GM12878 (cell line): ENCODE measurements around the gene GET3. TPM values are rescaled to one million over a fixed set of nuclear protein-coding genes. Genes with fewer than 3 reads are reported as not detected.
A peak's percentile ranks its signal among the peaks of the same experiment; 100 is the strongest.

ENCODE experiments used
- ETV6 ChIP-seq, 2 experiments: fragments of 450-650 bp in 1 of 2; IDR thresholded peaks in 1 of 2; conservative IDR thresholded peaks in 1 of 2; 2 replicates each; pipeline ENCODE4 v1.6.1; 2014; ENCODE audit warnings: antibody characterized with exemption in 1 of 2, borderline replicate concordance in 1 of 2, low read depth in 1 of 2, mild to moderate bottlenecking in 1 of 2, moderate library complexity in 1 of 2
- FOS ChIP-seq: IDR thresholded peaks from 3 replicates; pipeline ENCODE4 v1.6.1; 2011; ENCODE audit warnings: borderline replicate concordance; ENCODE audit not compliant: insufficient read length; ENCODE audit errors: extremely low read depth
- GATAD2B ChIP-seq: fragments of 450-650 bp; conservative IDR thresholded peaks from 2 replicates; pipeline ENCODE4 v1.6.1; 2017; ENCODE audit warnings: low read depth, mild to moderate bottlenecking, moderate library complexity
- KAT2A ChIP-seq: conservative IDR thresholded peaks from 2 replicates; pipeline ENCODE4 v1.6.1; 2011; ENCODE audit warnings: low read depth, low read length; ENCODE audit not compliant: control insufficient read depth
- LARP7 ChIP-seq: fragments of 450-650 bp; IDR thresholded peaks from 2 replicates; pipeline ENCODE4 v1.6.1; 2017; ENCODE audit warnings: mild to moderate bottlenecking
- MTA2 ChIP-seq: fragments of 450-650 bp; IDR thresholded peaks from 2 replicates; pipeline ENCODE4 v1.6.1; 2016; ENCODE audit warnings: low read depth, mild to moderate bottlenecking, moderate library complexity
- NFXL1 ChIP-seq: fragments of 450-650 bp; IDR thresholded peaks from 2 replicates; pipeline ENCODE4 v1.6.1; 2017; ENCODE audit warnings: antibody characterized with exemption, mild to moderate bottlenecking, borderline replicate concordance
- NR2C1 ChIP-seq: fragments of 450-650 bp; IDR thresholded peaks from 2 replicates; pipeline ENCODE4 v1.6.1; 2017; ENCODE audit warnings: antibody characterized with exemption, mild to moderate bottlenecking, moderate library complexity
- PAX5 ChIP-seq: IDR thresholded peaks from 2 replicates; pipeline ENCODE4 v1.6.1; 2011; ENCODE audit warnings: low read depth, low read length, borderline replicate concordance
- POLR2AphosphoS2 ChIP-seq: IDR thresholded peaks from 2 replicates; pipeline ENCODE4 v1.6.1; 2011; ENCODE audit warnings: low read depth, mild to moderate bottlenecking, low read length, improper control_type of control experiment, moderate library complexity
- RAD21 ChIP-seq: IDR thresholded peaks from 2 replicates; pipeline ENCODE4 v1.6.1; 2011; ENCODE audit warnings: mild to moderate bottlenecking, low read depth, low read length, moderate library complexity; ENCODE audit not compliant: insufficient read depth
- RFX5 ChIP-seq: IDR thresholded peaks from 2 replicates; pipeline ENCODE4 v1.6.1; 2011; ENCODE audit warnings: low read depth, low read length, improper control_type of control experiment
- SRF ChIP-seq, 2 experiments: IDR thresholded peaks; 2 replicates each; pipeline ENCODE4 v1.6.1; 2011; ENCODE audit warnings: low read depth in 2 of 2, low read length in 2 of 2, mild to moderate bottlenecking in 1 of 2, moderate library complexity in 1 of 2
- TCF7 ChIP-seq: IDR thresholded peaks from 2 replicates; pipeline ENCODE4 v1.6.1; 2014; ENCODE audit warnings: antibody characterized with exemption, borderline replicate concordance
- ZNF24 ChIP-seq: fragments of 450-650 bp; IDR thresholded peaks from 2 replicates; pipeline ENCODE4 v1.6.1; 2017; ENCODE audit warnings: antibody characterized with exemption, mild to moderate bottlenecking
- polyA plus RNA-seq, 11 experiments: library from polyadenylated mRNA; depleted of rRNA in 4 of 11; unstranded in 6 of 11; stranded (reverse) in 5 of 11; fragments of >200 nt; fragmentation: Nextera tagmentation in 4 of 11; fragmentation: Illumina TruSeq in 1 of 11; extraction: Ambion mirVana in 4 of 11; extraction: Trizol in 1 of 11; gene quantifications; 1 replicate in 1 of 11; 2 replicates in 10 of 11; pipeline versions ENCODE4 v1.2.1 to v1.2.3, GENCODE V29; 2011 to 2016; ENCODE audit warnings: inconsistent platforms in 2 of 11, missing spikeins in 2 of 11, low read depth in 1 of 11
- total RNA-seq, 4 experiments: library from RNA; depleted of rRNA in 3 of 4; stranded (reverse); fragments of >200 nt in 3 of 4; fragmentation: Illumina TruSeq in 1 of 4; extraction: Trizol in 1 of 4; gene quantifications; 2 replicates each; pipeline versions ENCODE4 v1.2.1 to v1.2.3, GENCODE V29; 2013 to 2021
- TF ChIP-seq, protein P1 (sequence below): fragments of 450-650 bp; IDR thresholded peaks from 2 replicates; pipeline ENCODE4 v1.6.1; 2017; ENCODE audit warnings: antibody characterized with exemption, mild to moderate bottlenecking, moderate library complexity
- TF ChIP-seq, protein P2 (sequence below): fragments of 450-650 bp; IDR thresholded peaks from 2 replicates; pipeline ENCODE4 v1.6.1; 2017; ENCODE audit warnings: mild to moderate bottlenecking, moderate library complexity
- TF ChIP-seq, protein P3 (sequence below): IDR thresholded peaks from 2 replicates; pipeline ENCODE4 v1.6.1; 2011; ENCODE audit warnings: borderline replicate concordance, low read depth, mild to moderate bottlenecking, moderate library complexity, low read length; ENCODE audit not compliant: insufficient read depth, poor library complexity, severe bottlenecking

GET3 gene
- total and polyA plus RNA-seq, 10 of the 15 experiments (the other 5 are each of a cell fraction or from before 2014, with no cell fraction given): 14.5 to 144 (median 97.2) TPM

DNA sequence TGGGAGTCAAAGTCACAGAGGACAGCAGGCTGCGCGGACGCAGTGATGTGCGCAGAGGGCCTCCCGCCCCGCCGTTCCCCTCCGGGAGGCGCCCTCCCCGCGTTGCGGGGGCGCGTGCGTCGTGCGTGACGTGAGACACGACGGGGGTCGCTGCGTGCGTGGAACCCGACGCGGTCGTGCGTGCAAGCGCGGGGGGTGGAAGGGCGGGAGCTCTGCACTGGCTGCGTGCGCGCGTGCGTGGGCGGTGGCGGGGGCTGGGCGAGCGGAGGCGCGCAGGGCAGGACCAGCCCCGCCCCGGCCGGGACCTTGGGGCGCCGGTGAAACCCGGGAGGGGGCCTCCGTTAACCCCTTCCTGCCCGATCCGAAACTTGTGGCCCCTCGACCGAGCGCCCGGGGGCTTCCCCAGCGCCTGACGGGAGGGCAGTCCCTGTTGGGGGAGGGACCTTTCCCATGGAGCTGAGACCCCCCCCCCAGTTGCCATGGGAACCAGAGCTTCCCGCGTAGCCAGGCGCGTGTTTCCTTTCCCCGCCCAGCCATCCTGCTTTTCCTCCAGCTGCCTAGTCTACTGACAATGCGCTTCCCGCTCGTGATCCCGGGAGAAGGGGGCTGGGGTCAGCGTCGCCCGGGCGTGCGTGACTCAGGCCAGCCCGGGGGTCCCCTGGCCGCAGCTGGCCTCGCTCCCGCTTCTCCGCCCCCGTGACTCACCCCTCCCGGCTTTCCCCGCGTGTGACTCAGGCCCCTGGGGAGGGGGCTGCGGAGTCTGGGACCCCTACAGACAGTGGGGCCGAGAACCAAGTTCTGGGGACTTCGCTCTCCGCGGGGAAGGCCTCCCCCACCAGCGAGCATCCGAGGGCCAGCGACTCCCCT, 45.4 kb downstream of the GET3 start (continued):
- TF ChIP-seq ETV6 (conservative IDR thresholded peaks at IDR 0.05 in 1 of 2, IDR thresholded peaks at IDR 0.05 in 1 of 2; ENCODE audit: borderline replicate concordance in 1 of 2, low read depth in 1 of 2) (0 out of 4 replicates have a peak, but pooled peaks of 1 of the 2 experiments have one; percentile 37), MTA2 (0 out of 2 replicates have a peak, but pooled peaks have one; percentile 39), RAD21 (no peak), NR2C1 (peak; percentile 78), SRF (IDR thresholded peaks at IDR 0.05; ENCODE audit: low read depth in 2 of 2, low read length in 2 of 2) (peak in 1 of 2 experiments; percentile 15; a peak in 2 of 4 replicates), POLR2AphosphoS2 (peak; percentile 76; the same call in 1 of the 2 replicates), PAX5 (peak; percentile 93; the same call in 1 of the 2 replicates), TCF7 (no peak), NFXL1 (no peak), RFX5 (peak; percentile 47; the same call in 1 of the 2 replicates), LARP7 (peak; percentile 90), GATAD2B (peak; percentile 100), FOS (no peak), KAT2A (no peak), ZNF24 (peak; percentile 56; the same call in 1 of the 2 replicates)
- TF ChIP-seq, protein P1, sequence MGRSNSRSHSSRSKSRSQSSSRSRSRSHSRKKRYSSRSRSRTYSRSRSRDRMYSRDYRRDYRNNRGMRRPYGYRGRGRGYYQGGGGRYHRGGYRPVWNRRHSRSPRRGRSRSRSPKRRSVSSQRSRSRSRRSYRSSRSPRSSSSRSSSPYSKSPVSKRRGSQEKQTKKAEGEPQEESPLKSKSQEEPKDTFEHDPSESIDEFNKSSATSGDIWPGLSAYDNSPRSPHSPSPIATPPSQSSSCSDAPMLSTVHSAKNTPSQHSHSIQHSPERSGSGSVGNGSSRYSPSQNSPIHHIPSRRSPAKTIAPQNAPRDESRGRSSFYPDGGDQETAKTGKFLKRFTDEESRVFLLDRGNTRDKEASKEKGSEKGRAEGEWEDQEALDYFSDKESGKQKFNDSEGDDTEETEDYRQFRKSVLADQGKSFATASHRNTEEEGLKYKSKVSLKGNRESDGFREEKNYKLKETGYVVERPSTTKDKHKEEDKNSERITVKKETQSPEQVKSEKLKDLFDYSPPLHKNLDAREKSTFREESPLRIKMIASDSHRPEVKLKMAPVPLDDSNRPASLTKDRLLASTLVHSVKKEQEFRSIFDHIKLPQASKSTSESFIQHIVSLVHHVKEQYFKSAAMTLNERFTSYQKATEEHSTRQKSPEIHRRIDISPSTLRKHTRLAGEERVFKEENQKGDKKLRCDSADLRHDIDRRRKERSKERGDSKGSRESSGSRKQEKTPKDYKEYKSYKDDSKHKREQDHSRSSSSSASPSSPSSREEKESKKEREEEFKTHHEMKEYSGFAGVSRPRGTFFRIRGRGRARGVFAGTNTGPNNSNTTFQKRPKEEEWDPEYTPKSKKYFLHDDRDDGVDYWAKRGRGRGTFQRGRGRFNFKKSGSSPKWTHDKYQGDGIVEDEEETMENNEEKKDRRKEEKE: peak; percentile 36; the same call in 1 of the 2 replicates
- TF ChIP-seq, protein P2, sequence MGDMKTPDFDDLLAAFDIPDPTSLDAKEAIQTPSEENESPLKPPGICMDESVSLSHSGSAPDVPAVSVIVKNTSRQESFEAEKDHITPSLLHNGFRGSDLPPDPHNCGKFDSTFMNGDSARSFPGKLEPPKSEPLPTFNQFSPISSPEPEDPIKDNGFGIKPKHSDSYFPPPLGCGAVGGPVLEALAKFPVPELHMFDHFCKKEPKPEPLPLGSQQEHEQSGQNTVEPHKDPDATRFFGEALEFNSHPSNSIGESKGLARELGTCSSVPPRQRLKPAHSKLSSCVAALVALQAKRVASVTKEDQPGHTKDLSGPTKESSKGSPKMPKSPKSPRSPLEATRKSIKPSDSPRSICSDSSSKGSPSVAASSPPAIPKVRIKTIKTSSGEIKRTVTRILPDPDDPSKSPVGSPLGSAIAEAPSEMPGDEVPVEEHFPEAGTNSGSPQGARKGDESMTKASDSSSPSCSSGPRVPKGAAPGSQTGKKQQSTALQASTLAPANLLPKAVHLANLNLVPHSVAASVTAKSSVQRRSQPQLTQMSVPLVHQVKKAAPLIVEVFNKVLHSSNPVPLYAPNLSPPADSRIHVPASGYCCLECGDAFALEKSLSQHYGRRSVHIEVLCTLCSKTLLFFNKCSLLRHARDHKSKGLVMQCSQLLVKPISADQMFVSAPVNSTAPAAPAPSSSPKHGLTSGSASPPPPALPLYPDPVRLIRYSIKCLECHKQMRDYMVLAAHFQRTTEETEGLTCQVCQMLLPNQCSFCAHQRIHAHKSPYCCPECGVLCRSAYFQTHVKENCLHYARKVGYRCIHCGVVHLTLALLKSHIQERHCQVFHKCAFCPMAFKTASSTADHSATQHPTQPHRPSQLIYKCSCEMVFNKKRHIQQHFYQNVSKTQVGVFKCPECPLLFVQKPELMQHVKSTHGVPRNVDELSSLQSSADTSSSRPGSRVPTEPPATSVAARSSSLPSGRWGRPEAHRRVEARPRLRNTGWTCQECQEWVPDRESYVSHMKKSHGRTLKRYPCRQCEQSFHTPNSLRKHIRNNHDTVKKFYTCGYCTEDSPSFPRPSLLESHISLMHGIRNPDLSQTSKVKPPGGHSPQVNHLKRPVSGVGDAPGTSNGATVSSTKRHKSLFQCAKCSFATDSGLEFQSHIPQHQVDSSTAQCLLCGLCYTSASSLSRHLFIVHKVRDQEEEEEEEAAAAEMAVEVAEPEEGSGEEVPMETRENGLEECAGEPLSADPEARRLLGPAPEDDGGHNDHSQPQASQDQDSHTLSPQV: peak; percentile 85
- TF ChIP-seq, protein P3, sequence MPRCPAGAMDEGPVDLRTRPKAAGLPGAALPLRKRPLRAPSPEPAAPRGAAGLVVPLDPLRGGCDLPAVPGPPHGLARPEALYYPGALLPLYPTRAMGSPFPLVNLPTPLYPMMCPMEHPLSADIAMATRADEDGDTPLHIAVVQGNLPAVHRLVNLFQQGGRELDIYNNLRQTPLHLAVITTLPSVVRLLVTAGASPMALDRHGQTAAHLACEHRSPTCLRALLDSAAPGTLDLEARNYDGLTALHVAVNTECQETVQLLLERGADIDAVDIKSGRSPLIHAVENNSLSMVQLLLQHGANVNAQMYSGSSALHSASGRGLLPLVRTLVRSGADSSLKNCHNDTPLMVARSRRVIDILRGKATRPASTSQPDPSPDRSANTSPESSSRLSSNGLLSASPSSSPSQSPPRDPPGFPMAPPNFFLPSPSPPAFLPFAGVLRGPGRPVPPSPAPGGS: peak; percentile 94
